GM23338 (cell line): ENCODE measurements around the gene NFKB1.

Source experiments
- CREB1 ChIP-seq: fragments of 250-450 bp; sonication (Bioruptor Pico); IDR thresholded peaks from 2 replicates; pipeline ENCODE4 v1.5.0; 2020; ENCODE audit warnings: low read depth, mild to moderate bottlenecking, moderate library complexity
- CTCF ChIP-seq, 2 experiments: fragments of 200-600 bp in 1 of 2; sonication (generic) in 1 of 2; conservative IDR thresholded peaks; 2 replicates each; pipeline versions ENCODE4 v1.5.1 to v1.6.1; 2016 to 2017; ENCODE audit warnings: antibody characterized with exemption in 2 of 2, low read depth in 2 of 2, mild to moderate bottlenecking in 2 of 2, moderate library complexity in 1 of 2
- ETS1 ChIP-seq: IDR thresholded peaks from 2 replicates; pipeline ENCODE4 v1.6.1; 2016; ENCODE audit warnings: antibody characterized with exemption
- EZH2 ChIP-seq: fragments of 200-600 bp; sonication (generic); IDR thresholded peaks from one replicate; pipeline ENCODE4 v1.8.0; 2017; ENCODE audit warnings: antibody characterized with exemption, mild to moderate bottlenecking, low read depth; ENCODE audit not compliant: unreplicated experiment
- EZH2phosphoT487 ChIP-seq: fragments of 200-600 bp; sonication (generic); IDR thresholded peaks from one replicate; pipeline ENCODE4 v1.8.1; 2018; ENCODE audit warnings: antibody characterized with exemption; ENCODE audit not compliant: unreplicated experiment
- JUNB ChIP-seq: IDR thresholded peaks from one replicate; pipeline ENCODE4 v1.6.1; 2016; ENCODE audit warnings: antibody characterized with exemption; ENCODE audit not compliant: unreplicated experiment
- POLR2AphosphoS5 ChIP-seq: IDR thresholded peaks from 2 replicates; pipeline ENCODE4 v1.6.1; 2016; ENCODE audit warnings: antibody characterized with exemption, low read depth
- REST ChIP-seq: IDR thresholded peaks from one replicate; pipeline ENCODE4 v1.6.1; 2018; ENCODE audit warnings: antibody characterized with exemption; ENCODE audit not compliant: unreplicated experiment
- STAT1 ChIP-seq: IDR thresholded peaks from one replicate; pipeline ENCODE4 v1.6.1; 2016; ENCODE audit warnings: antibody characterized with exemption; ENCODE audit not compliant: unreplicated experiment
- ZNF331 ChIP-seq: fragments of 250-450 bp; sonication (Bioruptor Pico); IDR thresholded peaks from 2 replicates; pipeline ENCODE4 v1.5.0; 2020; ENCODE audit warnings: low read depth, mild to moderate bottlenecking, moderate library complexity

GRCh38 chr4:102638621-102639020 lies 137.5 kb downstream of the NFKB1 start:
- TF ChIP-seq CTCF (conservative IDR thresholded peaks at IDR 0.05; ENCODE audit: low read depth in 2 of 2) (no peak), POLR2AphosphoS5 (no peak), REST (no peak), JUNB (no peak), CREB1 (no peak), ETS1 (no peak), EZH2 (no peak), EZH2phosphoT487 (no peak), STAT1 (no peak), ZNF331 (CRISPR knock-in tag) (no peak)
